Endothelial cell of umbilical vein (primary cell): Measurements from ENCODE around the gene C15orf62. TPM values are rescaled to one million over a fixed set of nuclear protein-coding genes. Genes with fewer than 3 reads are reported as not detected.

Experiments used
- BruUV-seq: library from RNA; stranded (reverse); fragments of 400-500 nt; replicated peaks from 2 replicates; lab custom pipeline; 2021; lab: Mats Ljungman, UMichigan
- CTCF ChIA-PET: fragments of 300-600, 350-600 bp; sonication (Branson Sonifier 250); formaldehyde crosslinking; loops from one replicate; lab custom pipeline; 2021; ENCODE audit warnings: antibody characterized with exemption, inconsistent platforms; lab: Charles Lee
- POLR2A ChIA-PET: fragments of 300-600, 350-600 bp; sonication (Branson Sonifier 250); formaldehyde crosslinking; loops from one replicate; lab custom pipeline; 2021; ENCODE audit warnings: antibody characterized with exemption, inconsistent platforms; lab: Charles Lee
- DNase-seq: peaks from one replicate; pipeline ENCODE4 v3.0.0-alpha.2; 2011; ENCODE audit warnings: low read depth, low spot score
- FAIRE-seq: peaks from 2 replicates; lab custom pipeline; 2011; peaks lifted over from hg19 to GRCh38; lab: Jason Lieb, UNC
- H2AFZ ChIP-seq: 2 replicates; pipeline ENCODE4 v1.6.0; 2012; ENCODE audit warnings: low read depth, low read length, control low read depth, inconsistent platforms
- H3K27ac ChIP-seq: 2 replicates; pipeline ENCODE4 v1.5.1; 2011; ENCODE audit warnings: low read depth, mild to moderate bottlenecking, control low read depth, low read length, moderate library complexity; ENCODE audit not compliant: insufficient read depth
- H3K27me3 ChIP-seq, 2 experiments: 2 replicates each; pipeline versions ENCODE4 v1.6.0 to v1.6.1; 2011; ENCODE audit warnings: low read length in 2 of 2, mixed read lengths in 1 of 2; ENCODE audit not compliant: control insufficient read depth in 2 of 2, insufficient read depth in 2 of 2
- H3K36me3 ChIP-seq, 2 experiments: 2 replicates in 1 of 2; 3 replicates in 1 of 2; pipeline ENCODE4 v1.5.1; 2011; ENCODE audit warnings: low read length in 2 of 2, mild to moderate bottlenecking in 1 of 2, moderate library complexity in 1 of 2; ENCODE audit not compliant: control insufficient read depth in 2 of 2, insufficient read depth in 2 of 2; ENCODE audit errors: extremely low read depth in 1 of 2
- H3K4me1 ChIP-seq: 3 replicates; pipeline ENCODE4 v1.5.1; 2011; ENCODE audit warnings: mild to moderate bottlenecking, low read length; ENCODE audit not compliant: control insufficient read depth, insufficient read depth; ENCODE audit errors: extremely low read depth
- H3K4me2 ChIP-seq: 2 replicates; pipeline ENCODE4 v1.6.1; 2011; ENCODE audit warnings: low read length, control low read depth, mixed read lengths; ENCODE audit not compliant: insufficient read depth
- H3K4me3 ChIP-seq, 3 experiments: fragments of 200-600 bp in 1 of 3; sonication (generic), shearing (Covaris generic) in 1 of 3; replicated peaks in 1 of 3; 2 replicates each; pipeline ENCODE4 v1.5.1; 2011 to 2016; ENCODE audit warnings: control low read depth in 3 of 3, low read length in 3 of 3, mild to moderate bottlenecking in 2 of 3, inconsistent platforms in 1 of 3, low read depth in 1 of 3, moderate library complexity in 1 of 3; ENCODE audit not compliant: insufficient read depth in 1 of 3
- H3K79me2 ChIP-seq: 2 replicates; pipeline ENCODE4 v1.6.0; 2012; ENCODE audit warnings: low read length, inconsistent platforms; ENCODE audit not compliant: control insufficient read depth, insufficient read depth
- H3K9ac ChIP-seq: replicated peaks from 2 replicates; pipeline ENCODE3; 2011; ENCODE audit warnings: low read length, control low read depth; ENCODE audit not compliant: insufficient read depth; ENCODE audit errors: extremely low read depth
- H3K9me1 ChIP-seq: replicated peaks from 3 replicates; pipeline ENCODE4 v1.6.0; 2011; ENCODE audit warnings: mild to moderate bottlenecking, low read length; ENCODE audit not compliant: control insufficient read depth, insufficient read depth; ENCODE audit errors: extremely low read depth
- H3K9me3 ChIP-seq: replicated peaks from 2 replicates; pipeline ENCODE4 v1.5.1; 2012; ENCODE audit warnings: low read length, inconsistent platforms; ENCODE audit not compliant: control insufficient read depth, insufficient read depth
- H4K20me1 ChIP-seq: replicated peaks from 2 replicates; pipeline ENCODE3; 2011; ENCODE audit warnings: mild to moderate bottlenecking, low read length; ENCODE audit not compliant: control insufficient read depth, insufficient read depth; ENCODE audit errors: extremely low read depth
- CTCF ChIP-seq, 2 donors: IDR thresholded peaks; 1 replicate in 1 of 2; 2 replicates in 1 of 2; pipeline ENCODE4 v1.5.1; 2011; ENCODE audit warnings: low read length in 2 of 2, mild to moderate bottlenecking in 2 of 2, moderate library complexity in 2 of 2, control low read depth in 1 of 2, inconsistent platforms in 1 of 2, low read depth in 1 of 2; ENCODE audit not compliant: insufficient read depth in 1 of 2; ENCODE audit errors: extremely low read depth in 1 of 2
- EZH2 ChIP-seq: IDR thresholded peaks from 2 replicates; pipeline ENCODE4 v1.6.1; 2012; ENCODE audit warnings: borderline replicate concordance, low read depth, mild to moderate bottlenecking, moderate library complexity, low read length, inconsistent platforms; ENCODE audit not compliant: severe bottlenecking
- FOS ChIP-seq: IDR thresholded peaks from 2 replicates; pipeline ENCODE4 v1.6.1; 2011; ENCODE audit warnings: mild to moderate bottlenecking, low read length, moderate library complexity, borderline replicate concordance; ENCODE audit not compliant: insufficient read depth
- GATA2 ChIP-seq: IDR thresholded peaks from 2 replicates; pipeline ENCODE4 v1.7.0; 2011; ENCODE audit warnings: low read depth, mild to moderate bottlenecking, moderate library complexity, mixed read lengths, low read length; ENCODE audit not compliant: insufficient read length, insufficient read depth
- JUN ChIP-seq: IDR thresholded peaks from 2 replicates; pipeline ENCODE4 v1.6.1; 2011; ENCODE audit warnings: borderline replicate concordance, low read depth; ENCODE audit not compliant: insufficient read length, insufficient read depth
- MAX ChIP-seq: IDR thresholded peaks from 2 replicates; pipeline ENCODE4 v1.6.1; 2011; ENCODE audit not compliant: insufficient read depth, insufficient read length
- MYC ChIP-seq: IDR thresholded peaks from one replicate; pipeline ENCODE4 v1.6.1; 2011; ENCODE audit warnings: mild to moderate bottlenecking, low read depth, low read length
- POLR2A ChIP-seq: IDR thresholded peaks from 2 replicates; pipeline ENCODE4 v1.6.1; 2012; ENCODE audit warnings: low read depth, mild to moderate bottlenecking, control low read depth, low read length
- POLR2AphosphoS5 ChIP-seq: IDR thresholded peaks from 2 replicates; pipeline ENCODE4 v1.6.1; 2012; ENCODE audit warnings: low read depth, mild to moderate bottlenecking, control low read depth, low read length, moderate library complexity; ENCODE audit not compliant: insufficient read depth
- dilution Hi-C: fragments of 300-500 bp; cut with MboI; formaldehyde crosslinking; loops from one replicate; pipeline ENCODE4 v1.15.0; 2019; ENCODE audit warnings: low sequenced_read_pairs; ENCODE audit not compliant: extremely low pct_ligation_motif_present
- intact Hi-C: fragments of 100-400 bp; cut with micrococcal nuclease; formaldehyde crosslinking; loops from one replicate; pipeline ENCODE4 v1.10.0; 2022
- polyA plus RNA-seq, 4 experiments: library from polyadenylated mRNA; depleted of rRNA in 3 of 4; stranded (reverse) in 3 of 4; unstranded in 1 of 4; fragments of >200 nt; gene quantifications; 2 replicates each; pipeline versions ENCODE4 v1.2.1 to v1.2.3, GENCODE V29; 2011 to 2012; ENCODE audit warnings: missing spikeins in 1 of 4
- total RNA-seq: library from RNA; stranded (reverse); gene quantifications from 2 replicates; pipeline ENCODE4 v1.2.3, GENCODE V29; 2021

The C15orf62 gene
- total and polyA plus RNA-seq, 2 donors (not counting 3 experiments of a cell fraction or from before 2014, with no cell fraction given) = 0.12 to 0.38 TPM

- DNase-seq (no peak), FAIRE-seq (no peak)
- CTCF ChIA-PET = interaction anchor here (0.6 to 1.6 kb wide), 2 partner anchors 26 to 42 kb away, joined by 3 to 4 read pairs; no protein-coding TSS in a partner anchor
- Histone ChIP-seq H3K79me2 (peaks cover 19% of the 10 kb centered on the region), H3K36me3 (peaks cover 0 to 4% of the 10 kb centered on the region in 2 experiments), H3K9me3 (no peaks in the 10 kb centered on the region), H3K9ac (peak overlapping the region; percentile 85), H3K27ac (peak overlapping the region; percentile 71), H3K4me2 (peak overlapping the region; percentile 71), H2AFZ (no peak overlapping the region), H3K4me1 (peaks cover 8% of the 10 kb centered on the region), H3K4me3 (peak overlapping the region; percentile 13 to 71 (median 59)), H4K20me1 (no peaks in the 10 kb centered on the region), H3K9me1 (no peaks in the 10 kb centered on the region), H3K27me3 (no peaks in the 10 kb centered on the region)
- no TSS peak for BruUV-seq
- intact Hi-C loops = loop anchor here (1.0 to 2.0 kb wide), 7 partner anchors 7 to 139 kb away; partner anchors contain the start of genes C15orf62, DNAJC17, RAD51 and VPS18
- dilution Hi-C loops = no loop called here
- POLR2A ChIA-PET = no interaction called here
- TF ChIP-seq EZH2 (no peak), JUN (no peak), POLR2A (no peak), FOS (no peak), MYC (no peak), MAX (no peak), POLR2AphosphoS5 (no peak), CTCF (IDR thresholded peaks at IDR 0.05; ENCODE audit: extremely low read depth in 1 of 2, insufficient read depth in 1 of 2, low read depth in 1 of 2, low read length in 2 of 2) (no peak), GATA2 (no peak)
Observed at GRCh38 chr15:40755812-40756208, 14.0 kb upstream of the C15orf62 start.
